ENCODE data around the gene CYP4F8.

The CYP4F8 gene

DNA sequence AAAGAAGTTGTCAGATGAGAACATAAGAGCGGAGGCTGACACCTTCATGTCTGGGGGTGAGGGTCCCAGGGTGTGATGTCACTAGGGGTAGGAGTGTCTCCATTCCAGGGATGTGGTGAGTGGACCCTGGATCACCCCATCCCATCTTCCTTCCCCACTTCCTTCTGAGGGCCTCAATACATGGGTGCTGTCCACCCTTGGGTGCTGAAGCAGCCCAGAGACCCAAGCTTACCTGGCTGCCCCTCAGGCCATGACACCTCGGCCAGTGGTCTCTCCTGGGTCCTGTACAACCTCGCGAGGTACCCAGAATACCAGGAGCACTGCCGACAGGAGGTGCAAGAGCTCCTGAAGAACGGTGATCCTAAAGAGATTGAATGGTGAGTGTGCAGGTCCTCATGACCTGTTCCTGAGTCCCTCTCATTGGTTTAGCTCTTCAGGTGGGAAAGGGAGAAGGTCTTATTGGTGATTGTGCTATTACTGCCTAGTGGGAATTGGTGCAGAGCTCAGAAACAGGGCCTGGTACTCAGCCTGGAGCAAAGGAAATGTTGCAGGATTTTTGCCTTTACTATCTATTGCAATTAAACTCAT is 37.7 kb upstream of the CYP4F8 start:
- Histone ChIP-seq H3K4ac (ENCODE audit: low read length) (no peak overlapping the region), H3K36me3 (replicated peaks in 1 of 2; ENCODE audit: control insufficient read depth in 2 of 2, insufficient read depth in 2 of 2, low read length in 2 of 2) (no peaks in the 10 kb centered on the region), H3K9me3 (replicated peaks in 1 of 2; ENCODE audit: control insufficient read depth in 2 of 2, insufficient read depth in 1 of 2, low read depth in 1 of 2, low read length in 2 of 2) (peaks cover 0 to 27% of the 10 kb centered on the region in 2 donors), H3K4me3 (ENCODE audit: low read length in 2 of 2) (peak overlapping the region in 1 of 2 donors; percentile 55), H3K14ac (ENCODE audit: low read length) (no peak overlapping the region), H3K27ac (replicated peaks; ENCODE audit: low read length) (no peak overlapping the region), H4K8ac (ENCODE audit: low read depth, low read length) (peak overlapping the region; percentile 30), H3K18ac (ENCODE audit: low read length) (no peak overlapping the region), H4K91ac (ENCODE audit: low read depth, low read length, poor library complexity) (no peak overlapping the region), H2AK5ac (ENCODE audit: low read depth, low read length) (no peak overlapping the region), H3K79me1 (ENCODE audit: low read depth, low read length) (no peaks in the 10 kb centered on the region), H2BK120ac (ENCODE audit: low read depth, low read length) (no peak overlapping the region), H3K9ac (ENCODE audit: low read depth, low read length, poor library complexity) (no peak overlapping the region), H2BK12ac (ENCODE audit: low read length) (no peak overlapping the region), H3K4me2 (ENCODE audit: insufficient read depth, low read length, poor library complexity, severe bottlenecking) (no peak overlapping the region), H2AFZ (ENCODE audit: low read length) (no peak overlapping the region), H2BK15ac (ENCODE audit: low read length) (no peak overlapping the region), H3K4me1 (ENCODE audit: control insufficient read depth in 2 of 2, insufficient read depth in 1 of 2, low read depth in 1 of 2, low read length in 2 of 2) (no peaks in the 10 kb centered on the region), H2BK5ac (ENCODE audit: low read length) (no peak overlapping the region), H3K23ac (ENCODE audit: low read depth, low read length, poor library complexity) (no peak overlapping the region), H3K27me3 (ENCODE audit: control insufficient read depth in 3 of 3, insufficient read depth in 3 of 3, low read depth in 1 of 3, low read length in 3 of 3) (peaks cover 0 to 16% (median 0%) of the 10 kb centered on the region in 3 experiments)
- no CpG with 5 or more reads among the region's 6 CpGs for WGBS, 2 donors (ENCODE audit: extremely low coverage in 2 of 2, insufficient read length in 2 of 2, insufficient replicate concordance in 1 of 2)
- no peak for DNase-seq (ENCODE audit: low spot score)

DNA sequence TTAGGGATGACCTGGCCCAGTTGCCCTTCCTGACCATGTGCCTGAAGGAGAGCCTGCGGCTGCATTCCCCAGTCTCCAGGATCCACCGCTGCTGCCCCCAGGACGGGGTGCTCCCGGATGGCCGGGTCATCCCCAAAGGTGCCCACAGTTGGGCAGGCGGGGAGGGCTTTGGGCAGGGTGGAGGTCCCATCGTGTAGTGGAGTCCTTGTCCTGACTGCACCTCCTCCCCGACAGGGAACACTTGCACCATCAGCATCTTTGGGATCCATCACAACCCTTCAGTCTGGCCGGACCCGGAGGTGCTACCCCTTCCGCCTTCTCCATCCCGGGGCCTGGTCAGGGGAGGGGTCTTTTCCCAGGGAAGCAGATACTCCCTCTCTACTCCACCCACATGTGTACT is 31.7 kb upstream of the CYP4F8 start:
- no peak overlapping the region for H3K18ac ChIP-seq (ENCODE audit: low read length)
- no peak overlapping the region for H3K27ac ChIP-seq (replicated peaks; ENCODE audit: low read length)
- no peak overlapping the region for H2BK5ac ChIP-seq (ENCODE audit: low read length)
- no peak overlapping the region for H3K14ac ChIP-seq (ENCODE audit: low read length)
- H3K4me3 ChIP-seq (ENCODE audit: low read length in 2 of 2) = no peak overlapping the region
- H3K4me2 ChIP-seq (ENCODE audit: insufficient read depth, low read length, poor library complexity, severe bottlenecking) = no peak overlapping the region
- H4K8ac ChIP-seq (ENCODE audit: low read depth, low read length) = no peak overlapping the region
- peak overlapping the region; percentile 50 for H3K9ac ChIP-seq (ENCODE audit: low read depth, low read length, poor library complexity)
- no peak overlapping the region for H2BK120ac ChIP-seq (ENCODE audit: low read depth, low read length)
- H2AK5ac ChIP-seq (ENCODE audit: low read depth, low read length) = no peak overlapping the region
- H3K4me1 ChIP-seq (ENCODE audit: control insufficient read depth in 2 of 2, insufficient read depth in 1 of 2, low read depth in 1 of 2, low read length in 2 of 2) = no peaks in the 10 kb centered on the region
- no peak overlapping the region for H2BK15ac ChIP-seq (ENCODE audit: low read length)
- WGBS, 2 donors (ENCODE audit: extremely low coverage in 2 of 2, insufficient read length in 2 of 2, insufficient replicate concordance in 1 of 2) = no CpG with 5 or more reads among the region's 12 CpGs
- H3K23ac ChIP-seq (ENCODE audit: low read depth, low read length, poor library complexity) = no peak overlapping the region
- H4K91ac ChIP-seq (ENCODE audit: low read depth, low read length, poor library complexity) = no peak overlapping the region
- peaks cover 0 to 18% (median 0%) of the 10 kb centered on the region in 3 experiments for H3K27me3 ChIP-seq (ENCODE audit: control insufficient read depth in 3 of 3, insufficient read depth in 3 of 3, low read depth in 1 of 3, low read length in 3 of 3)
- no peak overlapping the region for H2BK12ac ChIP-seq (ENCODE audit: low read length)
- DNase-seq (ENCODE audit: low spot score) = no peak
- H3K4ac ChIP-seq (ENCODE audit: low read length) = no peak overlapping the region
- H3K79me1 ChIP-seq (ENCODE audit: low read depth, low read length) = no peaks in the 10 kb centered on the region
- H3K36me3 ChIP-seq (replicated peaks in 1 of 2; ENCODE audit: control insufficient read depth in 2 of 2, insufficient read depth in 2 of 2, low read length in 2 of 2) = no peaks in the 10 kb centered on the region
- H2AFZ ChIP-seq (ENCODE audit: low read length) = no peak overlapping the region
- peaks cover 0 to 4% of the 10 kb centered on the region in 2 donors for H3K9me3 ChIP-seq (replicated peaks in 1 of 2; ENCODE audit: control insufficient read depth in 2 of 2, insufficient read depth in 1 of 2, low read depth in 1 of 2, low read length in 2 of 2)

DNA sequence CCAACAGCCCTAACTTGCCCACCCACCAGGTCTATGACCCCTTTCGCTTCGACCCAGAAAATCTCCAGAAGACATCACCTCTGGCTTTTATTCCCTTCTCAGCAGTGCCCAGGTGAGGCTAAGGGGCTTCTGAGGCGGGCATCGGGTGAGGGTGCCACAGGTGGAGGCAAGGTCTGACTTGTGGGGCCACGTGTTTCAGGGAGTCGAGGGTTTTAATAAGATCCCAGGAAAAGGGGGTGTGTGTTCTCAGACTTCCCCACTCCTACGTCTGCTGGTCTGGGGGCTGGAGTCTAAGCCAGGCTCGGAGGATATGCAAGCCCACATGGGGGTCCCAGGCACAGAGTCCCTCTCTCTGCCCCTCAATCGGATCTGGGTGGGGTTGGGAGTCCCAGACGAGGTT is 30.9 kb upstream of the CYP4F8 start:
- Histone ChIP-seq H2BK15ac (ENCODE audit: low read length) (no peak overlapping the region), H3K9ac (ENCODE audit: low read depth, low read length, poor library complexity) (peak overlapping the region; percentile 6), H2BK120ac (ENCODE audit: low read depth, low read length) (no peak overlapping the region), H3K18ac (ENCODE audit: low read length) (no peak overlapping the region), H3K14ac (ENCODE audit: low read length) (no peak overlapping the region), H2AFZ (ENCODE audit: low read length) (no peak overlapping the region), H2BK5ac (ENCODE audit: low read length) (no peak overlapping the region), H4K91ac (ENCODE audit: low read depth, low read length, poor library complexity) (no peak overlapping the region), H2AK5ac (ENCODE audit: low read depth, low read length) (no peak overlapping the region), H3K9me3 (replicated peaks in 1 of 2; ENCODE audit: control insufficient read depth in 2 of 2, insufficient read depth in 1 of 2, low read depth in 1 of 2, low read length in 2 of 2) (peaks cover 0 to 4% of the 10 kb centered on the region in 2 donors), H3K23ac (ENCODE audit: low read depth, low read length, poor library complexity) (peak overlapping the region; percentile 26), H3K4me2 (ENCODE audit: insufficient read depth, low read length, poor library complexity, severe bottlenecking) (no peak overlapping the region), H3K27me3 (ENCODE audit: control insufficient read depth in 3 of 3, insufficient read depth in 3 of 3, low read depth in 1 of 3, low read length in 3 of 3) (peaks cover 0 to 16% (median 0%) of the 10 kb centered on the region in 3 experiments), H3K4me3 (ENCODE audit: low read length in 2 of 2) (no peak overlapping the region), H2BK12ac (ENCODE audit: low read length) (no peak overlapping the region), H3K79me1 (ENCODE audit: low read depth, low read length) (no peaks in the 10 kb centered on the region), H3K36me3 (replicated peaks in 1 of 2; ENCODE audit: control insufficient read depth in 2 of 2, insufficient read depth in 2 of 2, low read length in 2 of 2) (no peaks in the 10 kb centered on the region), H3K4me1 (ENCODE audit: control insufficient read depth in 2 of 2, insufficient read depth in 1 of 2, low read depth in 1 of 2, low read length in 2 of 2) (no peaks in the 10 kb centered on the region), H3K4ac (ENCODE audit: low read length) (no peak overlapping the region), H4K8ac (ENCODE audit: low read depth, low read length) (no peak overlapping the region), H3K27ac (replicated peaks; ENCODE audit: low read length) (no peak overlapping the region)
- no CpG with 5 or more reads among the region's 10 CpGs for WGBS, 2 donors (ENCODE audit: extremely low coverage in 2 of 2, insufficient read length in 2 of 2, insufficient replicate concordance in 1 of 2)
- no peak for DNase-seq (ENCODE audit: low spot score)

DNA sequence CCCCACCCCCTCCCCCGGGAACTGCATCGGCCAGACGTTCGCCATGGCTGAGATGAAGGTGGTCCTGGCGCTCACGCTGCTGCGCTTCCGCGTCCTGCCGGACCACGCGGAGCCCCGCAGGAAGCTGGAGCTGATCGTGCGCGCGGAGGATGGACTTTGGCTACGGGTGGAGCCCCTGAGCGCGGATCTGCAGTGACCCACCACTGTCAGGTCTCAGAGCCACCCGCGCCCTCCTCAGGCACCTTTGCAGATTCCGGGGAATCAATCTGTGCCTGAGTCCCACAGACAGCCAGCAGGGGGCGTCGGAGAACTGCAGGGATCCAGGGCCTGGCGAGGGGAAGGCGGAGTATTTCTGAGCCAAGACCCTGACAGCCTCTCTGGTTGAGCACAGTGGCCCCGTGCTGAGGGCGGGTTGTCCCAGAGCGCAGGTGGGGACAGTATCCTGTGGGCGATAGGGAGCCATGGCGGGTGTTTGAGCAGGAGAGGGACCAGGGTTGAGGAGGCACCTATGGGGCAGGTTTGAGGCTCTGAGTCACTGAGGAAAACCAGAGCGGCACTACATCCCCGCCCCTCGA is 30.4 kb upstream of the CYP4F8 start:
- H3K9me3 ChIP-seq (replicated peaks in 1 of 2; ENCODE audit: control insufficient read depth in 2 of 2, insufficient read depth in 1 of 2, low read depth in 1 of 2, low read length in 2 of 2) = peaks cover 0 to 4% of the 10 kb centered on the region in 2 donors
- WGBS, 2 donors (ENCODE audit: extremely low coverage in 2 of 2, insufficient read length in 2 of 2, insufficient replicate concordance in 1 of 2) = no CpG with 5 or more reads among the region's 35 CpGs
- no peak overlapping the region for H4K8ac ChIP-seq (ENCODE audit: low read depth, low read length)
- H3K14ac ChIP-seq (ENCODE audit: low read length) = no peak overlapping the region
- peak overlapping the region; percentile 26 for H3K23ac ChIP-seq (ENCODE audit: low read depth, low read length, poor library complexity)
- H3K79me1 ChIP-seq (ENCODE audit: low read depth, low read length) = no peaks in the 10 kb centered on the region
- no peak overlapping the region for H3K4ac ChIP-seq (ENCODE audit: low read length)
- no peak overlapping the region for H3K27ac ChIP-seq (replicated peaks; ENCODE audit: low read length)
- peak overlapping the region; percentile 29 for H3K4me2 ChIP-seq (ENCODE audit: insufficient read depth, low read length, poor library complexity, severe bottlenecking)
- H2AFZ ChIP-seq (ENCODE audit: low read length) = no peak overlapping the region
- no peak overlapping the region for H2BK12ac ChIP-seq (ENCODE audit: low read length)
- H2AK5ac ChIP-seq (ENCODE audit: low read depth, low read length) = no peak overlapping the region
- H2BK5ac ChIP-seq (ENCODE audit: low read length) = no peak overlapping the region
- H3K9ac ChIP-seq (ENCODE audit: low read depth, low read length, poor library complexity) = peak overlapping the region; percentile 6
- no peaks in the 10 kb centered on the region for H3K36me3 ChIP-seq (replicated peaks in 1 of 2; ENCODE audit: control insufficient read depth in 2 of 2, insufficient read depth in 2 of 2, low read length in 2 of 2)
- no peak overlapping the region for H4K91ac ChIP-seq (ENCODE audit: low read depth, low read length, poor library complexity)
- peaks cover 0 to 16% (median 0%) of the 10 kb centered on the region in 3 experiments for H3K27me3 ChIP-seq (ENCODE audit: control insufficient read depth in 3 of 3, insufficient read depth in 3 of 3, low read depth in 1 of 3, low read length in 3 of 3)
- no peak overlapping the region for H3K18ac ChIP-seq (ENCODE audit: low read length)
- DNase-seq (ENCODE audit: low spot score) = peak; percentile 37
- no peak overlapping the region for H2BK15ac ChIP-seq (ENCODE audit: low read length)
- H3K4me3 ChIP-seq (ENCODE audit: low read length in 2 of 2) = peak overlapping the region in 1 of 2 donors; percentile 40
- H2BK120ac ChIP-seq (ENCODE audit: low read depth, low read length) = no peak overlapping the region
- no peaks in the 10 kb centered on the region for H3K4me1 ChIP-seq (ENCODE audit: control insufficient read depth in 2 of 2, insufficient read depth in 1 of 2, low read depth in 1 of 2, low read length in 2 of 2)
